Parietal lobe (tissue), 2 donors: ENCODE data around the gene PRAMEF5. TPM values are rescaled to one million over a fixed set of nuclear protein-coding genes. Genes with fewer than 3 reads are reported as not detected.

ENCODE experiments used
- small RNA-seq: library from RNA; depleted of rRNA; stranded (forward); fragments of <200 nt; gene quantifications from one replicate; pipeline ENCODE3, GENCODE V24; 2014; ENCODE audit warnings: low replicate concordance
- total RNA-seq: library from RNA; depleted of rRNA; stranded (reverse); fragments of >200 nt; gene quantifications from one replicate; pipeline ENCODE4 v1.2.3, GENCODE V29; 2014

The PRAMEF5 gene
- not detected for total RNA-seq

GRCh38 chr1:13253898-13254297, at the start of gene PRAMEF5:
Gene PRAMEF5, plus strand, starts transcription at chr1:13254198. Its CDS starts 5,071 bp downstream, at chr1:13259269.

GRCh38 chr1:13225675-13226204, 28.3 kb upstream of the PRAMEF5 start, which contains the start of gene PRAMEF18:
Gene PRAMEF18, minus strand, starts transcription at chr1:13226154. Its CDS starts 48 bp downstream, at chr1:13226106.

GRCh38 chr1:13285037-13285436, 31.0 kb downstream of the PRAMEF5 start, which contains the start of gene PRAMEF8:
Gene PRAMEF8, minus strand, starts transcription at chr1:13285137. Its CDS starts 1,046 bp downstream, at chr1:13284091.

GRCh38 chr1:13303239-13303638, 49.2 kb downstream of the PRAMEF5 start, which contains the start of gene PRAMEF33:
Gene PRAMEF33, plus strand, starts transcription at chr1:13303539. Its CDS starts 2,416 bp downstream, at chr1:13305955.

Small RNA genes lying within 50 kb of the gene (small RNA-seq; reads per million reads assigned to genes)
- gene RNU6-771P, result not detected

Other genes with a start within 250 kb of the PRAMEF5 start
- not detected for gene PRAMEF27, start 197.6 kb upstream of the PRAMEF5 start, total RNA-seq
- gene HNRNPCL3, start 193.4 kb upstream of the PRAMEF5 start, total RNA-seq, result not detected
- gene PRAMEF25, start 183.4 kb upstream of the PRAMEF5 start, total RNA-seq, result not detected
- not detected for gene HNRNPCL2, start 137.3 kb upstream of the PRAMEF5 start, total RNA-seq
- not detected for gene PRAMEF26, start 98.2 kb upstream of the PRAMEF5 start, total RNA-seq
- not detected for gene HNRNPCL4, start 88.6 kb upstream of the PRAMEF5 start, total RNA-seq
- not detected for gene PRAMEF9, start 82.3 kb upstream of the PRAMEF5 start, total RNA-seq
- gene PRAMEF13, start 52.8 kb upstream of the PRAMEF5 start, total RNA-seq, result not detected
- gene PRAMEF18, start 28.0 kb upstream of the PRAMEF5 start, total RNA-seq, result not detected
- gene PRAMEF8, start 30.9 kb downstream of the PRAMEF5 start, total RNA-seq, result not detected
- not detected for gene PRAMEF33, start 49.3 kb downstream of the PRAMEF5 start, total RNA-seq
- not detected for gene PRAMEF15, start 61.4 kb downstream of the PRAMEF5 start, total RNA-seq
- not detected for gene PRAMEF14, start 92.9 kb downstream of the PRAMEF5 start, total RNA-seq
- not detected for gene PRAMEF19, start 117.7 kb downstream of the PRAMEF5 start, total RNA-seq
- gene PRAMEF17, start 135.4 kb downstream of the PRAMEF5 start, total RNA-seq, result not detected
- gene PRAMEF20, start 156.3 kb downstream of the PRAMEF5 start, total RNA-seq, result not detected